Stimulated activated CD8-positive, alpha-beta memory T cell treated with anti-CD3 and anti-CD28 coated beads, Interleukin-4, amount 100 ng/mL, for 48 hours (primary cell): ENCODE results near the gene KCNG4.

Experiments used
- DNase-seq: peaks from one replicate; pipeline ENCODE4 v3.0.0-alpha.2; 2020

Gene KCNG4

DNA sequence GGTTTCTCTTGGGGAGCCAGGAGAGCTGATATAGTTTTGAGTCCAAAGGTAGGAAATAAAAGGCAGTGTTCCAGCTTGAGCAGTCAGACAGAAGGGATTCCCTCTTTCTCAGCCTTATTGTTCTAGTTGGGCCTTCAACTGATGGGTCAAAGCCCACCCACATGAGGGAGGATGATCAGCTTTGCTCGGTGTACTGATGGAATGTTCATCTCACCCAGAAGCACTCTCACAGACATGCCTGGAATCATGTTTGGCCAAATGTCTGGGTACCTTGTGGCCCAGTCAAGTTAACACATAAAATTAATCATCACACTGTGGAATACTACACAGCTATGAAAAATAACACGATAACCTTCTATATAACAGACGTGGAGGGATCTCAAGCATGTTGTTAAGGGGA lies 23.1 kb upstream of the KCNG4 start:
- DNase-seq, result no peak

- no peak for DNase-seq
Observed at GRCh38 chr16:84262031-84262430, 22.2 kb upstream of the KCNG4 start.

DNA sequence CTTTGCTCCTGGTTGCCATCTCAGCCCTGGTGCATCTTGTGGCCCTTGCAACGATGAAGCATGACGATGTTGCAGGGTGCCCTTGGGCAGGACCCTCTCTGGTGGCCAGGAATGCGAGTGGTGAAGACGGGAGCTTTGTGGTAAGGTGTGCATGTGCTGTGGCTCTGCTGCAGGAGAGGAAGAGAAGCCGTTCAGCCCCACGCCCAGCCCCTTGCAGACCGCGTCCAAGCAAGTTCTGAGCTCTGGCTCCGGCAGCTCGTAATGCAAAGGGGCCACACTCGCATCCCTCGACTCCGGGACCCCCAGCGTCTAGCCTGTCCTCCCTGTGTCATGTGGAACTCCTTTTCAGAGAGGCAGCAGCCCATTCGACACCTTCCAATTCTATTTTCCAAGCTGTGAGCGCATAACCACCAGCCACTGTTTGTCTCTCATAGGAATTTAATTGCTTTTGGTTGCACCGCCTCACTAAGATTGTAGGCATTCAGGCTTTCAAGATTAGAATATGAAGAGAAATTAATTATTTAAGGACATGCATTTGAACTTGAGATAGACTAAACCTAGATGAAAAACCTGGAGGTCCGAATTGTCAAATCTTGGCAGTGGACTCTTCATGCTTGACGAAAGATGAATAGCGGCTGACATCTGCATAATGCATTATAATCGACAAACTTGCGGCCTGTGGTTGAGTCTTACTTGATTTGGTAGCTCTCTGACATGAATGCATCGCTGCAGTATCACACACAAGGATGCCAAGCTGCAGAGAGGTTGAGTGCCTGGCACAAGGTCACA lies 21.1 kb upstream of the KCNG4 start:
- no peak for DNase-seq

- no peak for DNase-seq
Observed at GRCh38 chr16:84259691-84260090, 19.9 kb upstream of the KCNG4 start.

- DNase-seq, result no peak
Observed at GRCh38 chr16:84258266-84258665, 18.5 kb upstream of the KCNG4 start.

DNA sequence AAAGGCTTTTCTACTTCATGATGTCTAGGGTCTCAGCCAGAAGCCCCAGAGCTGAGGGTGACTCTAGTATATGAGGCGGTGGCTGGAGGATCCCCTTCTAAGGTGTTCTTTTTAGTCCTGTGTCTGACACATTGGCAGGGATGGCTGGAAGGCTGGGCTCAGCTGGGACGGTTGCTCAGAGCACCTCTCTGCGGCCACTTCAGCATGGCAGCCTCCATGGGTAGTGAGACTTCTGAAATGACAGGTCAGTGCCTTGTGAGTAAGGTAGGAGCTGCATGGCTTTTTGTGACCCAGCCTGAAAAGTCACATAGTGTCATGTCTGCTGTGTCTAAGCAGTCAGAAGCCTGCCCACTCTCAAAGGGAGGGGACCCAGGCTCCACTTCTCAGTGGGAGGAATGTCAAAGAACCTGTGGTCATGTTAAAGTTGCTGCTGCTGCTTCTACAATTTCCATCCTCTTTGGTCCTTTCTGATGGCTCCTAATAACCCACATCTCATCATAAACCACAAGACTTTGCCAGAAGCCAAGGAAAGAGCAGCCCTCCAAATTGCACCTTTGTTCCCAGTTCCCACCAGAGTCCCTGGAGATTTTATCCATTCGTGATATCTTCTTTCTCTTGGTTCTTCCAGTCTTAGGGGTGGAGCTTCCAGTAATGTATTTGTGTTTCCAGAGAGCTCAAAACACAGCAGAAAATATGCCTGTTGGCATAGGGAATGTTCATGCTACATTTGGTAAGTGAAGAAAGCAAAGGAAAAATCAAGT lies 15.4 kb upstream of the KCNG4 start:
- DNase-seq, result no peak

GRCh38 chr16:84254062-84254461 lies 14.2 kb upstream of the KCNG4 start:
- no peak for DNase-seq

- no peak for DNase-seq
Observed at GRCh38 chr16:84253173-84253572, 13.4 kb upstream of the KCNG4 start.

DNA sequence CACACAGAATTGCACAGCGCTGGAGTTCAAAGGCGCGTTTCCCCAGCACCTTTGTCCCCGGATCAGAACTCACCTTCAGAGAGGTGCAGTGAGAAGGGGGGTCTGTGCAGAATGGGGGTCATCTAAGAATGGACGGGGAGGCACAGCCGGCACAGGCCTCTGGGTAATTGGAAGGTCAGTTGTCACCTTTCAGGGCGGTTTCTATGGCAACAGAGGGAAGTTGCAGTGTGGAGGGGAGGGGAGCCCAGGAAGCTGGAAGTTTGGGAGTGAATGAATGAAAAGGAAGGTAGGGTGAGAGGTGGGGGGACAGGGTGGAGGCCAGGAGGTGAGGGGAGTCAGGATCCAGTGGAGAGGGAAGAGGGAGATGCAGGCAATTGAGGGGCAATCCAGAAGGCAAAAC lies 12.4 kb upstream of the KCNG4 start:
- DNase-seq, result no peak

DNA sequence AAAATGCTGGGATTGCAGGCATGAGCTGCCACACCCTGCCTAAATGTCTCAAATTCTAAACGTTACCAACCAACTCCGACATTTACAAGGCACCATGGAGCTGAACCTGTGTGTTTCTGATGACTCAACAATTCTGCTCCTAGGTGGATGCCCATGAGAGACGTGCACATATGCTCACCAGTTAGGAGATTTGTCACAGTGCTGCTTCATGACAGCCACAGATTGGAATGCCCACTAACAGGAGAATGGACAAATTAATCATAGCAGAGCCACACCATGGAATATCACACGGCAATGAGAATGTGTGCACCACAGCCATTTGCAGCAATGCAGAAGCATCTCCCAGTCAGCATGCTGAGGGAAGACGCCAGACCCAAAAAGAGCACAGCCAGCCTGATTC lies 8.0 kb upstream of the KCNG4 start:
- no peak for DNase-seq

- DNase-seq, result no peak
Observed at GRCh38 chr16:84247331-84247730, 7.5 kb upstream of the KCNG4 start.

DNA sequence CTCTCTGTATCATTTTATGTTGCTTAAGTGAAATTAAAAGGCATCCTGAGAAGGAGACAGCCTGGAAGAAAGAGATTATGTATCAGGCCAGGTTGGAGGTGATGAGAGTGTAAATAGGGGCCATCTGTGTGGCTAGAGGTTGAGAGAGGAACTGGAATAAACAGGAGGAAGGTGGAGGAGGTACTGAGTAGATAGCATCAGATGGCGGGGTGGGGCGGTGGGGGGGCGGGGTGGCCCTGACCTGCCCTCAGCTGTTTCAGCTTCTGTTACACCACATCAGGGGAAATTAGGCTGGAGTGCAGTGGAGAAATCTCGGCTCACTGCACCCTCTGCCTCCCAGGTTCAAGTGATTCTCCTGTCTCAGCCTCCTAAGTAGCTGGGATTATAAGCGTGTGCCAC lies 6.9 kb upstream of the KCNG4 start:
- DNase-seq, result no peak

DNA sequence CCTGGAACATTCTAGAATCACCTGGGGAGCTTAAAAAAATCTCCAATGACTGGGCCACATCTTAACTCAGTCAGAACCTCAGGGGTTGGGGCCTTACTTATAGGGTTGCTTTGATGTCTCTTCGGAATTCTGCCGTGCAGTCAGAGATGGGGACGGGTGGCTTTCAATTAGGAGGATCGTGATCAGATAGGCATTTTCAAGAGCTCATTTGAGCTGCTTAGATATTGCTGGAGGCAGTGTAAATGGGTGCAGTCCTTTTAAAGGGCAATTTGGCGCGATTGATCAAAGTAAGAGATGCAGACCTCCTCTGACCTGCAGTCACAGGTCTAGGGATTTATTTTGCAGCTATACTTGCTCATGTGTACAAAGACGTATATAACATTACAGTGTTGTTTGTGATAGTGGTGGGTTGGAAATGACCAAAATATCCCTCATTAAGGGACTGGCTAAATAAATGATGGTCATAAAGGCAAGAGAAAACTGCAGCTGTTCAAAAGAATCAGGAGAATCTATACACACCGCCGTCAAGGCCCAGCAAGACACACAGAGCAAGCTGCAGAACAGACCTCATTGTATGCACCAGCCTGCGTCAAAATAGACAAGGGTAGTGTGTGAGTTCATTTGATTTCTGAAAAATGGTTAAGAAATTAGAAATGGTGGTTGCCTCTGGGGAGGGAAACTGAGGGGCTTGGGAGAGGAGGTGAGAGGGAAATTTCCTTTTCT lies 6.3 kb upstream of the KCNG4 start:
- DNase-seq, result no peak

DNA sequence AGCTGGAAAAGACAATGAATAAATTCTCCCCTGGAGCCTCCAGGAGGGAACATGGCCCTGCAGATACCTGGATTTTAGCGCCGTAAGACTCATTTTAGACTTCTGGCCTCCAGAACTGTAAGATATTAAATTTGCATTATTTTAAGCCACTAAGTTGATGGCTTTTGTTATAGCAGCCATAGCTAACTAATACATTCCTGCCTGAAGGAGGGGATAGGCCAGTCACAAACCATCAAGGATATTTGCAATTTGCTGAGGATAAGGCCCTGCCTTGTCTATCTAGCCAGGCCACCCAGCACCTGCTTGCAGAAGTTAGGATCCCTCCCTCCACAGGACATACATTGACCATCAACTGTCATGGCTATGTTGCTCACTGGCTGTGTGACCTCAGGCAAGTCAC lies 4.9 kb upstream of the KCNG4 start:
- DNase-seq, result no peak

DNA sequence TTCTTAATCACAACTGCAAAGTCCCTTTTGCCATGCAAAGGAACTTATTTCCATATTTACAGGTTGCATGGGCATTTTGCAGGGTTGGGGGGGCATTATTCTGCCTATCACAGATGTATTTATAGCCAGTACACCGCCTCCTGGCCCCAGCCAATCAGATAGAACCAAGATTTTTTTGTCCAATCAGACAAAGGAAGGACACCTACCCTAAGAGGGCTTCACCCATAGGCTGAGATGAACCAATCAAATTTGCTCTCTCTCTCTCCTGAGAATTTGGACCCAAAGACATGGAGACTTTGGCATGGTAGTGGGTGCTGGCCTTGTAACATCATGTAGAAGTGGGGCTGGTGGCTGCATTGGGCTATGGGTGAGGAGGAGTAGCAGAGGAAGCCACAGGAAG lies 3.9 kb upstream of the KCNG4 start:
- DNase-seq, result no peak

DNA sequence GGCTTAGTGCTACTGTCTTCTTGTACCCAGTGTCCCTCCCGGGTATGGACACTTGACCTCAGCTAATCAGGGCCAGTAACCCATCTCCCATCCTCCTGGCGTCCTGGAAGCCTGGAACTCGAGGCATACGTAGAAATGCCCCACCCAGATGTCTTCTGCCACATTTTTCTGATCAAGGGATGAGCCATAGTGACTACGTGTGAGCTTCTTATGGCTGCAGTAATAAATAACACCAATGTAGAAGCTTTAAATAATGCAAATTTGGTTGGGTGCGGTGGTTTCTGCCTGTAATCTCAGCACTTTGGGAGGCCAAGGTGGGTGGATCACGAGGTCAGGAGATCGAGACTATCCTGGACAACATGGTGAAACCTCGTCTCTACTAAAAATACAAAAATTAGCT lies 3.0 kb upstream of the KCNG4 start:
- DNase-seq, result no peak

DNA sequence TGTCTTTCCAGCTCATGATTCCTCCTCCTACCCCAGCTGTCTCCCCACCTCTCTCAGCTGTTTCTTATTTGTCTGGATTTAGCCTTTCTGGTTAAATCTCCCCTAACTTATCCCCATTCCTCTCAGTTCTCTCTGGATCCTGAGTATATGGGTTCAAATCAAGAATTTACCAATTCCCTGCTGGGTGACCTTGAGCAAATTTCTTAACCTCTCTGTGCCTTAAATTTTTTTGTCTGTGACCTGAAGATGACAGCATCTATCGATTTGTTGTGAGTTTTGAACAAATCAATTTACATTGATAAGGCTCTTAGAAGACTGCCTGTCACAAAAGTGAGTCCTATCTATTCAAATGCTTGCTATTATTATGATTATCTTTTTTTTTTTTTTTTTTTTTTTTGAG lies 2.0 kb upstream of the KCNG4 start:
- DNase-seq, result no peak

DNA sequence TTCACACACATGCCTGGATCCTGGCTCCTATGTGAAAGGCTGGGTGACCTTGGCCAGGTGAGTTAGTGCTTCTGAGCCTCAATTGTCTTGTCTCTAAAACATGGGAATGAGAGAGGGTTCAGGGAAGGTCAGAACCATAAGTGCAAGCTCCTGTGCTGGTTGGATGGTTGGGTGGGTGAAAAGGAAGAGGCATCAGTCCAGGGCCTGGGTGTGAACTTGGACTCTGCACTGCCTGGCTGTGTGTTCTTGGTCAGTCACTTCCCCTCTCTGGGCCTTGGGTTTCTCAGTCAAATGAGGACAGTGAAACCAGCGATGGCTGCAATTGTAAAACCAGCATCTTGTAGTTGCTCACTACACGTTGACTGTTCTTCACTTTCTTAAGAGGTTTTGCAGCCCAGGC lies 643 bp upstream of the KCNG4 start:
- DNase-seq, result no peak

- DNase-seq, result no peak
Observed at GRCh38 chr16:84239141-84239769, 557 bp downstream of the KCNG4 start.

- DNase-seq, result no peak
Observed at GRCh38 chr16:84237994-84238750, 1.6 kb downstream of the KCNG4 start.

DNA sequence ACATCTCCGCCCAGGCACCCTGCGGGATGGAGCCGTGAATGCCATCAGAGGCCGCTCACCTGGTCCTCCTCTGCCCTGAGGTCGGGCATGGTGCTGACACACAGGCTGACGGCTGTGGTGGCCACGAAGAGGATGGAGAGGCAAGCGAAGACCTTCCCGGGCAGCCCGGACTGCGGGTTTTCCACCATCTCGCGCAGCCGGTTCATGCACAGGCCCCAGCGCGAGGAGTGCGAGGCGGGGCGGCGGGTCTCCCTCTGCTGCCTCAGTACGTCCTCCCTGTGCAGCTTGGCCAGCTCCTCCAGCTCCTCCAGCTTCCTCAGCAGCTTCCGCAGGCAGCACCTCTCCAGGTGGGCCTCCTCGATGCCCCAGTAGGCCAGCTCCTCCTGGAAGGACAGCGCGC lies 3.1 kb downstream of the KCNG4 start:
- DNase-seq, result no peak
